CD8-positive, alpha-beta memory T cell (primary cell): ENCODE measurements around the gene SLC9A2. TPM values are rescaled to one million over a fixed set of nuclear protein-coding genes. Genes with fewer than 3 reads are reported as not detected.

Experiments
- CTCF ChIA-PET: fragments of 350-600 bp; sonication (Branson Sonifier 250); formaldehyde crosslinking; loops from one replicate; lab custom pipeline; 2021; ENCODE audit warnings: antibody characterized with exemption; lab: Charles Lee
- POLR2A ChIA-PET: fragments of 350-600 bp; sonication (Branson Sonifier 250); formaldehyde crosslinking; loops from one replicate; lab custom pipeline; 2021; ENCODE audit warnings: antibody characterized with exemption; lab: Charles Lee
- DNase-seq, 5 donors: peaks; one replicate each; pipeline versions ENCODE4 v3.0.0 to v3.0.0-alpha.2; 2020 to 2022; ENCODE audit warnings: mixed read lengths in 1 of 5
- H3K27ac ChIP-seq: one replicate; pipeline ENCODE4 v1.7.0; 2013; ENCODE audit warnings: low read depth, mild to moderate bottlenecking, low read length, moderate library complexity
- H3K27me3 ChIP-seq: 2 replicates; pipeline ENCODE4 v1.7.0; 2013; ENCODE audit warnings: low read length, mild to moderate bottlenecking; ENCODE audit not compliant: insufficient read depth, poor library complexity, severe bottlenecking
- H3K36me3 ChIP-seq: 2 replicates; pipeline ENCODE4 v1.7.0; 2013; ENCODE audit warnings: mild to moderate bottlenecking, low read length, moderate library complexity; ENCODE audit not compliant: insufficient read depth
- H3K4me1 ChIP-seq: 2 replicates; pipeline ENCODE4 v1.7.0; 2013; ENCODE audit warnings: mild to moderate bottlenecking, low read length, moderate library complexity; ENCODE audit not compliant: insufficient read depth
- H3K4me3 ChIP-seq: 2 replicates; pipeline ENCODE4 v1.7.0; 2013; ENCODE audit warnings: mild to moderate bottlenecking, low read length
- H3K9me3 ChIP-seq: 2 replicates; pipeline ENCODE4 v1.7.0; 2013; ENCODE audit warnings: mild to moderate bottlenecking, low read length
- H3K27ac Mint-ChIP-seq, 8 donors: one replicate each; pipeline ENCODE4 v1.8.0; 2020 to 2021; ENCODE audit warnings: mixed read lengths in 8 of 8, mild to moderate bottlenecking in 6 of 8, inconsistent platforms in 3 of 8, moderate library complexity in 3 of 8
- H3K27me3 Mint-ChIP-seq, 2 donors: one replicate each; pipeline ENCODE4 v1.8.0; 2020 to 2021; ENCODE audit warnings: mixed read lengths in 2 of 2, mild to moderate bottlenecking in 1 of 2, moderate library complexity in 1 of 2
- H3K36me3 Mint-ChIP-seq, 3 donors: one replicate each; pipeline ENCODE4 v1.8.0; 2020 to 2021; ENCODE audit warnings: mixed read lengths in 3 of 3, inconsistent platforms in 1 of 3, mild to moderate bottlenecking in 1 of 3
- H3K4me1 Mint-ChIP-seq, 3 donors: one replicate each; pipeline ENCODE4 v1.8.0; 2020 to 2021; ENCODE audit warnings: mixed read lengths in 3 of 3, inconsistent platforms in 1 of 3, mild to moderate bottlenecking in 1 of 3
- H3K4me3 Mint-ChIP-seq, 7 donors: one replicate each; pipeline ENCODE4 v1.8.0; 2020 to 2021; ENCODE audit warnings: mixed read lengths in 7 of 7, mild to moderate bottlenecking in 6 of 7, moderate library complexity in 4 of 7, inconsistent platforms in 2 of 7
- H3K9me3 Mint-ChIP-seq, 5 donors: one replicate each; pipeline ENCODE4 v1.8.0; 2020 to 2022; ENCODE audit warnings: mixed read lengths in 5 of 5, mild to moderate bottlenecking in 3 of 5, moderate library complexity in 2 of 5, inconsistent platforms in 1 of 5
- polyA plus RNA-seq: library from polyadenylated mRNA; unstranded; fragments of 300-500 nt; fragmentation: Illumina TruSeq; gene quantifications from one replicate; pipeline ENCODE4 v1.2.3, GENCODE V29; 2021
- total RNA-seq, 2 experiments: library from RNA; stranded (reverse); gene quantifications; one replicate each; pipeline ENCODE4 v1.2.3, GENCODE V29; 2021

The SLC9A2 gene
- total and polyA plus RNA-seq, 3 experiments from 2014 or later, result not detected

GRCh38 chr2:102749938-102750337, 130.6 kb downstream of the SLC9A2 start:
- Histone ChIP-seq H3K4me1 (no peaks in the 10 kb centered on the region), H3K27ac (no peak overlapping the region), H3K36me3 (no peaks in the 10 kb centered on the region), H3K27me3 (no peaks in the 10 kb centered on the region), H3K9me3 (no peaks in the 10 kb centered on the region), H3K4me3 (no peak overlapping the region)
- H3K4me3 Mint-ChIP-seq, result no peak overlapping the region
- H3K27ac Mint-ChIP-seq, result no peak overlapping the region
- no peaks in the 10 kb centered on the region for H3K4me1 Mint-ChIP-seq
- H3K36me3 Mint-ChIP-seq, result peaks cover 0 to 5% (median 5%) of the 10 kb centered on the region in 3 donors
- peaks cover 0 to 3% of the 10 kb centered on the region in 2 donors for H3K27me3 Mint-ChIP-seq
- CTCF ChIA-PET, result no interaction called here
- POLR2A ChIA-PET, result no interaction called here
- peaks cover 0 to 5% (median 0%) of the 10 kb centered on the region in 5 donors for H3K9me3 Mint-ChIP-seq
- DNase-seq, result no peak

DNA sequence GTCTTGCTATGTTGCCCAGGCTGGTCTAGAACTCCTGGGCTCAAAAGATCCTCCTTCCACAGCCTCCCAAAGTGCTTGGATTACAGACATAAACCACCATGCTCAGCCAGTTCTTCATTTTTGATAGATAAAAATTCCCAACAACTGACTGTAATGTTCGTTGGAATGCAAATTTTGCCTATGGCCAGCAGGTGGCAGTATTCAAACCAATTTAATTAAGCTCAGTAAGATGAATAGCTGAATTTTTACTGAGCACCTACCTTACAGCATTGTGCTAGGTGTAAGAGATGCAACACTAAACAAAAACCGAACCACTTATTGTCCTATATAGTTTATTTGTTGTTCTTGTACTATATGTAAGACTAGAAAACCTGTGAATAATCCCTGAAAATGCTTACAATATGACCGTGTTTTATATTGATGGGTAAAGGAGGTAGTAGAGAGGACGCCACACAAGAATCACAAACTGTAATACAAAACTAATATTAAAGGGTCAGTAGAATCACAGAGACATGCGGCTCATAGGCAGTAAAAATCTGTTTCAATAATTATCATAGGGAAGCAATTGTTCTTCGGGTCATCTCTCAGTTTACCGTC, 134.3 kb downstream of the SLC9A2 start:
- peaks cover 0 to 6% (median 3%) of the 10 kb centered on the region in 3 donors for H3K36me3 Mint-ChIP-seq
- Histone ChIP-seq H3K4me3 (no peak overlapping the region), H3K4me1 (no peaks in the 10 kb centered on the region), H3K36me3 (no peaks in the 10 kb centered on the region), H3K9me3 (no peaks in the 10 kb centered on the region), H3K27ac (no peak overlapping the region), H3K27me3 (no peaks in the 10 kb centered on the region)
- H3K27me3 Mint-ChIP-seq, result no peaks in the 10 kb centered on the region
- H3K4me1 Mint-ChIP-seq, result no peaks in the 10 kb centered on the region
- ChIA-PET CTCF (interaction anchor here (0.7 to 3.2 kb wide), 9 partner anchors 8 to 55 kb away, joined by 3 to 26 read pairs (median 5); partner anchors contain the start of gene TMEM182), POLR2A (no interaction called here)
- no peaks in the 10 kb centered on the region for H3K9me3 Mint-ChIP-seq
- H3K4me3 Mint-ChIP-seq, result no peak overlapping the region
- no peak overlapping the region for H3K27ac Mint-ChIP-seq
- peak in 4 of 5 donors; percentile 6 to 52 (median 16) for DNase-seq

DNA sequence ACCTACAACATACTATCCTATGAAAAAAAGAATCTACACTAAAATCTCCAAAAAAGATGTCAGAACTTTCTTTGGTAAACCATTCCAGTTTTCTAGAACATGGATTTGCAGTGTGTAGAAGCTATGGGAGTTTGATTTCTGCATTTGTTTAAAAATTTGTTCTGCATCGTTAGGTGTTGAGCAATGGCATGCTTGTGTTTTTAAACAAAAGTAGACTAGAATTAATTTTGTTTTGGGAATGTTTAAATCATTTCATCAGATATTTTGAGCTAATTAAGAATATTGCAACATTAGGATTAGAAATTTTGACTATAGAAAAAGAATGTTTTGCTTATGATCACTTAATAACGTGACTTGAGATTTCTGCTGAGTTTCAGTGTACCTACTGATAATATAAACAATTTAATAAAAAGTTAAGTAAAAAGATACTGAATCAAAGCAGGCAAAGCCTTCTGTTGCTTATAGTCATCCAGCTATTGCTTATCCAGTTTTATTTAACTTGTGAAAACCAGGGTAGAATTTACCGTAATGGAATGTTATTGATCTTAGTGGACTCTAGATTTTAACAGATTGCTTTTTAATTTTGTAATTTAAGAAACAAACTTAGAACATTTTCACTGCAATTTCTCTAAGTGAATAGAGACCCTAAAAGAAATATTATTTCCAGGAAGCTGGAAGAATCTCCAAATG, 135.2 kb downstream of the SLC9A2 start:
- CTCF ChIA-PET, result interaction anchor here (1.4 to 3.2 kb wide), 4 partner anchors 12 to 19 kb away, joined by 4 to 26 read pairs (median 9); a partner anchor contains a TSS
- no peaks in the 10 kb centered on the region for H3K9me3 Mint-ChIP-seq
- Histone ChIP-seq H3K27me3 (no peaks in the 10 kb centered on the region), H3K9me3 (no peaks in the 10 kb centered on the region), H3K36me3 (no peaks in the 10 kb centered on the region), H3K4me3 (no peak overlapping the region), H3K27ac (no peak overlapping the region), H3K4me1 (no peaks in the 10 kb centered on the region)
- peaks cover 0 to 6% (median 3%) of the 10 kb centered on the region in 3 donors for H3K36me3 Mint-ChIP-seq
- H3K27me3 Mint-ChIP-seq, result no peaks in the 10 kb centered on the region
- H3K4me3 Mint-ChIP-seq, result no peak overlapping the region
- DNase-seq, result no peak
- no peaks in the 10 kb centered on the region for H3K4me1 Mint-ChIP-seq
- POLR2A ChIA-PET, result no interaction called here
- H3K27ac Mint-ChIP-seq, result no peak overlapping the region

GRCh38 chr2:102755284-102755683, 135.9 kb downstream of the SLC9A2 start:
- Histone ChIP-seq H3K4me1 (no peaks in the 10 kb centered on the region), H3K27me3 (no peaks in the 10 kb centered on the region), H3K4me3 (no peak overlapping the region), H3K27ac (no peak overlapping the region), H3K9me3 (no peaks in the 10 kb centered on the region), H3K36me3 (no peaks in the 10 kb centered on the region)
- no peaks in the 10 kb centered on the region for H3K27me3 Mint-ChIP-seq
- DNase-seq, result no peak
- H3K27ac Mint-ChIP-seq, result no peak overlapping the region
- CTCF ChIA-PET, result interaction anchor here (1.4 kb wide), 1 partner anchor 19 kb away, joined by 4 read pairs; a partner anchor contains a TSS
- H3K4me1 Mint-ChIP-seq, result no peaks in the 10 kb centered on the region
- no peaks in the 10 kb centered on the region for H3K9me3 Mint-ChIP-seq
- POLR2A ChIA-PET, result no interaction called here
- H3K4me3 Mint-ChIP-seq, result no peak overlapping the region
- H3K36me3 Mint-ChIP-seq, result peaks cover 0 to 6% (median 3%) of the 10 kb centered on the region in 3 donors

GRCh38 chr2:102758439-102758838, 139.1 kb downstream of the SLC9A2 start:
- H3K9me3 ChIP-seq, result no peaks in the 10 kb centered on the region
- H3K27me3 ChIP-seq, result no peaks in the 10 kb centered on the region
- H3K27ac Mint-ChIP-seq, result no peak overlapping the region
- peaks cover 2 to 8% (median 6%) of the 10 kb centered on the region in 3 donors for H3K36me3 Mint-ChIP-seq
- no peak overlapping the region for H3K27ac ChIP-seq
- no peaks in the 10 kb centered on the region for H3K36me3 ChIP-seq
- ChIA-PET POLR2A (no interaction called here), CTCF (no interaction called here)
- no peaks in the 10 kb centered on the region for H3K9me3 Mint-ChIP-seq
- no peak overlapping the region for H3K4me3 Mint-ChIP-seq
- no peaks in the 10 kb centered on the region for H3K4me1 Mint-ChIP-seq
- no peaks in the 10 kb centered on the region for H3K4me1 ChIP-seq
- no peak overlapping the region for H3K4me3 ChIP-seq
- no peak for DNase-seq
- peaks cover 0 to 1% of the 10 kb centered on the region in 2 donors for H3K27me3 Mint-ChIP-seq

Other genes starting within 250 kb of the SLC9A2 start
- gene IL18RAP, start 196.4 kb upstream of the SLC9A2 start, total RNA-seq, result 1 to 10 TPM; 4.1 to 4.9 TPM
- gene IL18RAP, start 196.4 kb upstream of the SLC9A2 start, polyA plus RNA-seq, result 14.2 TPM
- not detected for gene SLC9A4, start 146.3 kb upstream of the SLC9A2 start, total RNA-seq
- not detected for gene SLC9A4, start 146.3 kb upstream of the SLC9A2 start, polyA plus RNA-seq
- 1 to 10 TPM; 3.8 to 4.6 TPM for gene TMEM182, start 142.5 kb downstream of the SLC9A2 start, total RNA-seq
- 4.8 TPM for gene TMEM182, start 142.5 kb downstream of the SLC9A2 start, polyA plus RNA-seq